Nephron progenitor cell (in vitro differentiated cells): Measurements from ENCODE around the gene ASTN2.

Experiments
- DNase-seq: peaks from one replicate; pipeline ENCODE4 v3.0.0; 2021
- H3K27ac Mint-ChIP-seq: 2 replicates; pipeline ENCODE4 v1.8.0; 2021; ENCODE audit warnings: mild to moderate bottlenecking, moderate library complexity, mixed read lengths
- H3K27me3 Mint-ChIP-seq: 2 replicates; pipeline ENCODE4 v1.8.0; 2021; ENCODE audit warnings: mild to moderate bottlenecking, low read depth, mixed read lengths; ENCODE audit not compliant: poor library complexity
- H3K36me3 Mint-ChIP-seq: 2 replicates; pipeline ENCODE4 v1.8.0; 2021; ENCODE audit warnings: low read depth, mixed read lengths
- H3K4me1 Mint-ChIP-seq: 2 replicates; pipeline ENCODE4 v1.8.0; 2021; ENCODE audit warnings: mixed read lengths
- H3K4me3 Mint-ChIP-seq: 2 replicates; pipeline ENCODE4 v1.8.0; 2021; ENCODE audit warnings: mild to moderate bottlenecking, moderate library complexity, mixed read lengths
- H3K9me3 Mint-ChIP-seq: 2 replicates; pipeline ENCODE4 v1.8.0; 2021; ENCODE audit warnings: mild to moderate bottlenecking, moderate library complexity, mixed read lengths
- TF ChIP-seq, protein P1 (sequence below): fragments of 200-600 bp; sonication (generic); IDR thresholded peaks from 2 replicates; pipeline ENCODE4 v1.5.0; 2021; ENCODE audit warnings: antibody characterized with exemption

Gene ASTN2

GRCh38 chr9:117414906-117415331 lies at the start of gene ASTN2:
Gene ASTN2 (minus strand): TSS chr9:117415057. CDS start chr9:117414938, 119 bp downstream.
- TF ChIP-seq, protein P1, sequence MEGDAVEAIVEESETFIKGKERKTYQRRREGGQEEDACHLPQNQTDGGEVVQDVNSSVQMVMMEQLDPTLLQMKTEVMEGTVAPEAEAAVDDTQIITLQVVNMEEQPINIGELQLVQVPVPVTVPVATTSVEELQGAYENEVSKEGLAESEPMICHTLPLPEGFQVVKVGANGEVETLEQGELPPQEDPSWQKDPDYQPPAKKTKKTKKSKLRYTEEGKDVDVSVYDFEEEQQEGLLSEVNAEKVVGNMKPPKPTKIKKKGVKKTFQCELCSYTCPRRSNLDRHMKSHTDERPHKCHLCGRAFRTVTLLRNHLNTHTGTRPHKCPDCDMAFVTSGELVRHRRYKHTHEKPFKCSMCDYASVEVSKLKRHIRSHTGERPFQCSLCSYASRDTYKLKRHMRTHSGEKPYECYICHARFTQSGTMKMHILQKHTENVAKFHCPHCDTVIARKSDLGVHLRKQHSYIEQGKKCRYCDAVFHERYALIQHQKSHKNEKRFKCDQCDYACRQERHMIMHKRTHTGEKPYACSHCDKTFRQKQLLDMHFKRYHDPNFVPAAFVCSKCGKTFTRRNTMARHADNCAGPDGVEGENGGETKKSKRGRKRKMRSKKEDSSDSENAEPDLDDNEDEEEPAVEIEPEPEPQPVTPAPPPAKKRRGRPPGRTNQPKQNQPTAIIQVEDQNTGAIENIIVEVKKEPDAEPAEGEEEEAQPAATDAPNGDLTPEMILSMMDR: no peak
- Mint-ChIP-seq H3K36me3 (no peaks in the 10 kb centered on the region), H3K27ac (no peak within 1 kb of the TSS), H3K27me3 (peaks cover 44% of the 10 kb centered on the region), H3K4me3 (no peak within 1 kb of the TSS), H3K4me1 (peaks cover 30% of the 10 kb centered on the region), H3K9me3 (no peaks in the 10 kb centered on the region)
- DNase-seq: peak; percentile 63

DNA sequence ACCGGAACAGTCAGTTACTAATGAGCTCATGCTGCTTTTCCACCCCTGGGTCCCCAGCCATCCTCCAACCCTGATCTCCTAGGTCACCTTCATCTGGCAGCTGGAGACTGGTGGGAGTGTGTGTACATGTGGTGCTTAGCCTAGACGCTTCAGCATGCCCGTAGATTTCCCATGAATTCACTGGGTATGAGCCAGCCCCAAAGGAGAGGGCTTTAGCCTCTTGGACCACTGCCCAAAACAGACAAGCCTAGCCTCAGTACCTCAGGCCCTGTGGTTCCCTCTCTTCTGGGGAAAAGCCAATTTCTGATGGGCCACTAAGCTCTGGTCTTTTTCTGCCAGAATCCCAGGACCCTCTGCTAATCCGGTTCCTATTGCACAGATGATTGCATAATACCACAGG lies 48.0 kb upstream of the ASTN2 start:
- TF ChIP-seq, protein P1: no peak
- no peak overlapping the region for H3K27ac Mint-ChIP-seq
- peaks cover 6% of the 10 kb centered on the region for H3K4me1 Mint-ChIP-seq
- H3K27me3 Mint-ChIP-seq: peaks cover 28% of the 10 kb centered on the region
- H3K36me3 Mint-ChIP-seq: no peaks in the 10 kb centered on the region
- H3K9me3 Mint-ChIP-seq: no peaks in the 10 kb centered on the region
- no peak overlapping the region for H3K4me3 Mint-ChIP-seq
- no peak for DNase-seq

- Mint-ChIP-seq H3K36me3 (no peaks in the 10 kb centered on the region), H3K27me3 (peaks cover 30% of the 10 kb centered on the region), H3K4me3 (no peak overlapping the region), H3K9me3 (no peaks in the 10 kb centered on the region), H3K4me1 (peaks cover 6% of the 10 kb centered on the region), H3K27ac (no peak overlapping the region)
- DNase-seq: no peak
- TF ChIP-seq, protein P1: no peak
Measured at GRCh38 chr9:117461386-117461785, 46.5 kb upstream of the ASTN2 start.

DNA sequence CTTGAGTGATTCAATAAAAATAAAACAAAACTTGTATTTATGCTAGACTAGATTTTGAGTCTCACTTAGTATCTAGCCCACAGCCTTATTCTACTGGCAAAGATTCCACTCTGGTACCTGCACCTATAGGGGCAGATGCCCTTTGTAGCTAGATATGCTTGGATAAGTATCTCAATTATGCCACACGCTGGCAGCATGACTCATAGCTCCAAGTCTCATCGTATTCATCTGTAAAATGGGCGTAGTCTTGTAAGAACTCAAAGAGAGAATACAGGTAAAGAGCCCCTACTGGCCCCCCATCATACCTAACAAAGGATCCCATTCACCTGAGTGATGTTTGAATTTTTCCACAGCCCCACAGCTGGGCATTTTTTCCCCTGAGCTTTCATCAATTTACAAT lies 45.9 kb upstream of the ASTN2 start:
- Mint-ChIP-seq H3K27ac (no peak overlapping the region), H3K36me3 (no peaks in the 10 kb centered on the region), H3K9me3 (no peaks in the 10 kb centered on the region), H3K27me3 (peaks cover 28% of the 10 kb centered on the region), H3K4me3 (no peak overlapping the region), H3K4me1 (peaks cover 6% of the 10 kb centered on the region)
- no peak for DNase-seq
- TF ChIP-seq, protein P1: no peak

GRCh38 chr9:117459913-117460312 lies 45.1 kb upstream of the ASTN2 start:
- Mint-ChIP-seq H3K4me1 (peaks cover 6% of the 10 kb centered on the region), H3K9me3 (no peaks in the 10 kb centered on the region), H3K27me3 (peaks cover 22% of the 10 kb centered on the region), H3K36me3 (no peaks in the 10 kb centered on the region), H3K4me3 (no peak overlapping the region), H3K27ac (no peak overlapping the region)
- TF ChIP-seq, protein P1: no peak
- DNase-seq: no peak

GRCh38 chr9:117458066-117458465 lies 43.2 kb upstream of the ASTN2 start:
- TF ChIP-seq, protein P1: no peak
- H3K27me3 Mint-ChIP-seq: peaks cover 18% of the 10 kb centered on the region
- DNase-seq: no peak
- H3K9me3 Mint-ChIP-seq: no peaks in the 10 kb centered on the region
- H3K4me1 Mint-ChIP-seq: peaks cover 6% of the 10 kb centered on the region
- H3K4me3 Mint-ChIP-seq: no peak overlapping the region
- H3K36me3 Mint-ChIP-seq: no peaks in the 10 kb centered on the region
- H3K27ac Mint-ChIP-seq: no peak overlapping the region
